ENCODE data around the gene MSMP. TPM values are rescaled to one million over a fixed set of nuclear protein-coding genes. Genes with fewer than 3 reads are reported as not detected.

MSMP gene
- total and polyA plus RNA-seq, 2 experiments from 2014 or later, result 0.81 TPM; not detected in 1

GRCh38 chr9:35763181-35763580 lies 9.1 kb upstream of the MSMP start:
- Histone ChIP-seq H3F3A (replicated peaks; ENCODE audit: low read depth) (no peaks in the 10 kb centered on the region; the same call in 1 of the 2 replicates), H3K9me2 (ENCODE audit: insufficient read depth) (no peaks in the 10 kb centered on the region), H2AFZ (no peak overlapping the region), H3K36me3 (ENCODE audit: insufficient read depth) (no peaks in the 10 kb centered on the region), H3K79me2 (replicated peaks; ENCODE audit: insufficient read depth) (peaks cover 67% of the 10 kb centered on the region), H3K27ac (ENCODE audit: low read depth) (no peak overlapping the region), H3K4me2 (no peak overlapping the region), H3K4me1 (ENCODE audit: insufficient read depth) (peaks cover 8% of the 10 kb centered on the region), H4K20me1 (replicated peaks; ENCODE audit: insufficient read depth) (0 out of 2 replicates have a peak, but pooled peaks cover 3% of the 10 kb centered on the region), H3K4me3 (no peak overlapping the region), H3K27me3 (ENCODE audit: insufficient read depth) (no peaks in the 10 kb centered on the region)
- no peak overlapping the region for H3K27ac Mint-ChIP-seq
- TF ChIP-seq ZNF462 (CRISPR knock-in tag; IDR thresholded peaks at IDR 0.05), result no peak
- TF ChIP-seq CTCF (conservative IDR thresholded peaks at IDR 0.05; ENCODE audit: low read depth in 2 of 2), result no peak
- TF ChIP-seq NANOG (IDR thresholded peaks at IDR 0.05; ENCODE audit: borderline replicate concordance), result no peak
- TF ChIP-seq STAT1 (IDR thresholded peaks at IDR 0.05; ENCODE audit: unreplicated experiment), result no peak
- TF ChIP-seq ZNF114 (CRISPR knock-in tag; IDR thresholded peaks at IDR 0.05), result no peak
- no peak for TF ChIP-seq JUNB (IDR thresholded peaks at IDR 0.05; ENCODE audit: unreplicated experiment)
- no peak for TF ChIP-seq EZH2 (IDR thresholded peaks at IDR 0.05; ENCODE audit: low read depth, unreplicated experiment)
- no peak for TF ChIP-seq EZH2phosphoT487 (IDR thresholded peaks at IDR 0.05; ENCODE audit: unreplicated experiment)
- TF ChIP-seq CREB1 (CRISPR knock-in tag; IDR thresholded peaks at IDR 0.05; ENCODE audit: low read depth), result no peak
- TF ChIP-seq REST (IDR thresholded peaks at IDR 0.05; ENCODE audit: unreplicated experiment), result no peak
- no peak for TF ChIP-seq ETS1 (IDR thresholded peaks at IDR 0.05)
- no peak for TF ChIP-seq POLR2AphosphoS5 (IDR thresholded peaks at IDR 0.05; ENCODE audit: low read depth)
- no peak for TF ChIP-seq ZNF331 (CRISPR knock-in tag; IDR thresholded peaks at IDR 0.05; ENCODE audit: low read depth)
- no peaks in the 10 kb centered on the region for H3K9me3 Mint-ChIP-seq
- H3K4me3 Mint-ChIP-seq, result no peak overlapping the region
- DNase-seq (ENCODE audit: low spot score) (no peak), ATAC-seq (no peak)
- peaks cover 3% of the 10 kb centered on the region; the same call in 1 of the 3 replicates for H3K36me3 Mint-ChIP-seq (ENCODE audit: low read depth)
- H3K27me3 Mint-ChIP-seq (ENCODE audit: insufficient read depth, low read depth, poor library complexity), result no peaks in the 10 kb centered on the region
- peaks cover 37% of the 10 kb centered on the region for H3K4me1 Mint-ChIP-seq

Data from GM23338 (cell line).